ENCODE results near the gene SPEN. TPM values are rescaled to one million over a fixed set of nuclear protein-coding genes. Genes with fewer than 3 reads are reported as not detected.

Gene SPEN
- total RNA-seq, 1 donor from 2014 or later: 20.8 TPM

DNA sequence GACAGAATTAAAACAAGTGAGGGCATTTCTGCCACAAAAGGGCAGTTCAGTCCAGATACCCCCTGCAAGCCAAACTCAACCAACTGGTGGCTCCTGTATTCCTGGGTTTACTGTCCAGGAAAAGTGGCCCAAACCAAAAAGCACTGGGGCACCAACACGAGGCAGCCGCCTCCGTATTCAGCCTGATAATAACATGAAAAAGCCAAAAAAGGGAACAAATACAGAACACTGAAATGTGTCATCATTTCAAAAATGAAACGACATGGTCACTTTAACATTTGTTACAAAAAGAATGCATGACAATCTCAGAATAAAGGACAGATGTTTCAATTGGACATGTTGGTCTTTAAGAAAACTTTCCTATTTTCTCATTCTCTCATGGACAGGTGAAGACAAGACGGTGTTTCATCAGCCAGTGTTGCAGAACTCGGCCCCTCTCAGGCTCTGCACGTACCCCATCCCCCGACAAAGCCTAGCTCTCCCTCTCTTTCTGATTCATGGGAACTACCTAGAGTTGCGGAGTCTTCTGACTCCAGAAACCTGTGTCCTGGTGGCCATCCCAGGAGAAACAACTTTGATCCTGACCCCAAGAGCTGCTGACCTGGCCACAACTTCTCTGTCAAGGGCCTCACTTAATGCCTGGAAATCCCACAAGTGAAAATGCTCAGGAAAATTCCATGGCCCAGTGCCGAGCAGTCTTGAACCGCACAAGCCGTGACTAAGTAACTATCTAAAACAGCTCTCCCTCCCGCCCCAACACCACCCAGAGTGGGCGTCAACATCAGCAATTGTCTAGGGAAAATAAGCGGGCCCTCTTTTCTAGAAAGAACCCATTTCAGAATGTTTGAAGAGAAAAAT, 101.3 kb downstream of the SPEN start:
- TF ChIP-seq, protein P1, sequence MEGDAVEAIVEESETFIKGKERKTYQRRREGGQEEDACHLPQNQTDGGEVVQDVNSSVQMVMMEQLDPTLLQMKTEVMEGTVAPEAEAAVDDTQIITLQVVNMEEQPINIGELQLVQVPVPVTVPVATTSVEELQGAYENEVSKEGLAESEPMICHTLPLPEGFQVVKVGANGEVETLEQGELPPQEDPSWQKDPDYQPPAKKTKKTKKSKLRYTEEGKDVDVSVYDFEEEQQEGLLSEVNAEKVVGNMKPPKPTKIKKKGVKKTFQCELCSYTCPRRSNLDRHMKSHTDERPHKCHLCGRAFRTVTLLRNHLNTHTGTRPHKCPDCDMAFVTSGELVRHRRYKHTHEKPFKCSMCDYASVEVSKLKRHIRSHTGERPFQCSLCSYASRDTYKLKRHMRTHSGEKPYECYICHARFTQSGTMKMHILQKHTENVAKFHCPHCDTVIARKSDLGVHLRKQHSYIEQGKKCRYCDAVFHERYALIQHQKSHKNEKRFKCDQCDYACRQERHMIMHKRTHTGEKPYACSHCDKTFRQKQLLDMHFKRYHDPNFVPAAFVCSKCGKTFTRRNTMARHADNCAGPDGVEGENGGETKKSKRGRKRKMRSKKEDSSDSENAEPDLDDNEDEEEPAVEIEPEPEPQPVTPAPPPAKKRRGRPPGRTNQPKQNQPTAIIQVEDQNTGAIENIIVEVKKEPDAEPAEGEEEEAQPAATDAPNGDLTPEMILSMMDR (IDR thresholded peaks at IDR 0.05; ENCODE audit: borderline replicate concordance): no peak
- H3K27ac ChIP-seq (replicated peaks): peak overlapping the region; percentile 89
- peaks cover 59% of the 10 kb centered on the region for H3K4me1 ChIP-seq
- peaks cover 42% of the 10 kb centered on the region for H3K36me3 ChIP-seq
- H3K27me3 ChIP-seq (ENCODE audit: low read depth): no peaks in the 10 kb centered on the region
- H3K4me3 ChIP-seq: peak overlapping the region; percentile 53
- intact Hi-C loops (cut with micrococcal nuclease): no loop called here
- no peaks in the 10 kb centered on the region for H3K9me3 ChIP-seq (replicated peaks)
- DNase-seq: peak; percentile 64

DNA sequence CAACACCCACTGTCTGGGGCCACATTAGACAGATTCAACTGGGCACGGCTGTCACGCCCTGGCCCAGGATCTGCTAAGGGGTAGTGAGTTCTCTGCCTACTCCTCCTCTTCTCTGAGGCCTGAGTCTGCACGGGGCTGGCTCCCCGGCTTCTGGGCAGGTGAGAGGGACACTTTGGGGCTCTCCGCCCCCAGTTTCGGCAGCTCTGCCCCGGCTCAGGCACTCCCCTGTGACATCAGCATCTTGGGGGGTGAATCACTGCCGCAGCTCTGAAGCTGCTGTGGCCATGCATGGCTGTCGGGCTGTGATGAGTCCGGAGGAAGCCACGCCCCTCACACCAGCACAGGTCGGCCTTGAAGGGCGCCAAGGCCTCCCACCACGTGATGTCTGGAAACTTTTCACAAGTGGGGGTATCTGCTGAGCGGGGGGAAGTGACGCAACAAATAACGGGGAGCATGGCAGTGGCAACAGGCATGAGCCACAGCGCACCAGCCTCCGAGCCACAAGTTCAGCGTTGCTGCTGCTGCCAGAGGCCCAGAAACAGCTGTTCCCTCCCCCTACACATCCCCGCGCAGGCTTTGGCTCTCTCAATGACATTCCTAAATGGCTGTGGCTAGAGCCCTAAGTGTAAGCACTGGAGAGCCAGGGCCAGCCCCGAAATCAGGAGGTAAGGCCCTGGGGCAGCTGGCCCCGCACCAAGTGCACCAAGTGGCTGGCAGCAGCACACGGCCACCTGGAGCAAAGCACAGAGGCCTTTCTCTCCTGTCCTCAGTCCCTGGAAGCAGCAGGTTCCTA, 102.1 kb downstream of the SPEN start:
- peak; percentile 83 for DNase-seq
- TF ChIP-seq, protein P1 (IDR thresholded peaks at IDR 0.05; ENCODE audit: borderline replicate concordance): no peak
- Histone ChIP-seq H3K4me3 (peak overlapping the region; percentile 53), H3K4me1 (peaks cover 68% of the 10 kb centered on the region), H3K27ac (replicated peaks) (peak overlapping the region; percentile 89), H3K27me3 (ENCODE audit: low read depth) (no peaks in the 10 kb centered on the region), H3K36me3 (peaks cover 34% of the 10 kb centered on the region), H3K9me3 (replicated peaks) (no peaks in the 10 kb centered on the region)
- intact Hi-C loops (cut with micrococcal nuclease): no loop called here

DNA sequence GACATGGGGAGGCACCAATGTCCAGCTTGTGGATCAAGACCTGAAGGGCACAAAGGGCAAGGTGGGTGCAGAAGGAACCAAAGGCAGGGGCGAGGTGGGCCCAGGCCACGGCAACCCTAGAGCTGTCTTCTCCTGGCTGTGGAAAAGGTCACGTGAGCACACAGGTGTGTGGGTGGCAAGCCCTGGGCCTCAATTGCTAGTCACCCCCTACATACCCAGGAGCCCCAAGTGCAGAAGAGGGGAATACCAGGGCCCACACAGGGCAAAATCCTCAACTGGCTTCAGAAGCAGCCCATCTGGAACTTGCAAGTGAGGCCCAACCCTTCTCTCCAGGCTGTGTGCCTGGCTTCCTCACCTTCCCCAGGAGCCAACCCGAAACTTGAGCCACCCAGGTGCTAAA, 102.8 kb downstream of the SPEN start:
- no peaks in the 10 kb centered on the region for H3K9me3 ChIP-seq (replicated peaks)
- peaks cover 70% of the 10 kb centered on the region for H3K4me1 ChIP-seq
- DNase-seq: no peak
- peak overlapping the region; percentile 53 for H3K4me3 ChIP-seq
- intact Hi-C loops (cut with micrococcal nuclease): no loop called here
- H3K36me3 ChIP-seq: peaks cover 28% of the 10 kb centered on the region
- no peaks in the 10 kb centered on the region for H3K27me3 ChIP-seq (ENCODE audit: low read depth)
- TF ChIP-seq, protein P1 (IDR thresholded peaks at IDR 0.05; ENCODE audit: borderline replicate concordance): no peak
- H3K27ac ChIP-seq (replicated peaks): peak overlapping the region; percentile 89

DNA sequence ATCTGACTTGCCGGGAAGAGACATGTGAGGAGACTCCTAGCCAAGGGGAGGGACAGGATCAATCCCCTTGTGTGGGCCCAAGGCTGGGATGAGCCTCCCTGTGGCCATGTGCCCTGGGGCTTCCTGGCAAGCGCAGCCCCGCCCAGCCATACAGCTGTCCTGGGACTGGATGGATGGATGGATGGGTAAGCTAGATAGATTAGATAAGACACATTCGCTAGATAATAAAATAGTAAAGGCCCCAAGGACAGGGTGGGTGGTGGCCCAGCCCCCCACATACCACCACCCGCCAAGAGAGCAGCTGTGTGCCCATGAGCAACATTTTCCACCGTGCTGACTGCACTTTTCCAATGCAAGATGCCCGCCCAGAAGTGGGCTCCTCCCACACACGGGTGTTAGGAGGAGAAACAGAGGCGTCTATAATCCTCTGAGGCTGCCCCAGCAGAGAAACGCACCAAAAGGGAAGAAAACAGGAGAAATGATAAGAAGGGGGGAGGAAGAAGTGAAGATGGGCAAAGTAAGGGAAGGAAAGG, 103.3 kb downstream of the SPEN start:
- TF ChIP-seq, protein P1 (IDR thresholded peaks at IDR 0.05; ENCODE audit: borderline replicate concordance): no peak
- Histone ChIP-seq H3K4me3 (no peak overlapping the region), H3K36me3 (peaks cover 22% of the 10 kb centered on the region), H3K9me3 (replicated peaks) (no peaks in the 10 kb centered on the region), H3K27ac (replicated peaks) (peak overlapping the region; percentile 89), H3K27me3 (ENCODE audit: low read depth) (no peaks in the 10 kb centered on the region), H3K4me1 (peaks cover 74% of the 10 kb centered on the region)
- intact Hi-C loops (cut with micrococcal nuclease): no loop called here
- no peak for DNase-seq

DNA sequence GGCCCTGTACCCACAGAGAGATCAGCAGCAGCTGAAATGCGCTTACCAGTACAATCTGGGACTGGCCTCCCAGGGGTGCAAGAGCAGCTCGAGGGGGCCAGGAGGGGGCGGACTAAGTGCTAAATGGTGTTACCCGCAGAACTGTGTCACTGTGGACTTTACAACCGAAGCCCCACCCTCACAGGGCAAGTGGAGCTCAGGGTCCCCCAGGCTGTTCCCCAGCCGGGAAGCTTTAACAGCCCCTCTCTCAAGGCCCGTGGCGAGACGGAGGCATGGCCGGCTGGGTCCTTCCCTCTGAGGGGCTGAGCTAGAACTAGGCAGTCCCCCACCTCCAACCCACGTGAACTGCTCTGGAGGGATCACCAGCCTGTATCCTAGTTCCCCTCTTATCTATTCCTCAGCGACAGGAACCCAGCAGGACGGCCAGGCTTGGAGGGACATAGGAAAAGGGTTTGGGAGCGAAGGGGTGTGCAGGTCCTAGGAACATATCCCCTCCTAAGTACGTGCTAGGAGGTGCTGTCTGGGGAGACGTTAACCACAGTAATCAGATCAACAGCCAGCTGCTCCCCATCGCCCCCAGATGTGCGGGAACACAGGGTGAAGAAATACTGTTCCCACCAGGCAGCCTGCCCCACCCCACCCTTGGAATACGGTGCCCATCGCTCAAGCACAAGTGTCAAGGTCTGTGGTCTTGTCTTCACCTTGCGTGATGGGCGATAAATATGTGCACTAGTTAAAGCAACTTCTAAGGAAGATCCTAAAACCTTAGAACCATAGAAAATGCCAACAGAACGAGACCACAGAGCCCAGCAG, 104.0 kb downstream of the SPEN start:
- intact Hi-C loops (cut with micrococcal nuclease): no loop called here
- TF ChIP-seq, protein P1 (IDR thresholded peaks at IDR 0.05; ENCODE audit: borderline replicate concordance): no peak
- DNase-seq: no peak
- peaks cover 15% of the 10 kb centered on the region for H3K36me3 ChIP-seq
- peaks cover 81% of the 10 kb centered on the region for H3K4me1 ChIP-seq
- H3K27me3 ChIP-seq (ENCODE audit: low read depth): no peaks in the 10 kb centered on the region
- H3K27ac ChIP-seq (replicated peaks): peak overlapping the region; percentile 89
- H3K4me3 ChIP-seq: no peak overlapping the region
- no peaks in the 10 kb centered on the region for H3K9me3 ChIP-seq (replicated peaks)

All from left ventricle myocardium inferior (tissue), 1 donor.